ENCODE measurements around the gene ZNF555. TPM values are rescaled to one million over a fixed set of nuclear protein-coding genes. Genes with fewer than 3 reads are reported as not detected.

ZNF555 gene
- total and polyA plus RNA-seq, 10 of the 15 experiments (the other 5 are each of a cell fraction or from before 2014, with no cell fraction given), result 0.58 to 1.9 (median 1.2) TPM

DNA sequence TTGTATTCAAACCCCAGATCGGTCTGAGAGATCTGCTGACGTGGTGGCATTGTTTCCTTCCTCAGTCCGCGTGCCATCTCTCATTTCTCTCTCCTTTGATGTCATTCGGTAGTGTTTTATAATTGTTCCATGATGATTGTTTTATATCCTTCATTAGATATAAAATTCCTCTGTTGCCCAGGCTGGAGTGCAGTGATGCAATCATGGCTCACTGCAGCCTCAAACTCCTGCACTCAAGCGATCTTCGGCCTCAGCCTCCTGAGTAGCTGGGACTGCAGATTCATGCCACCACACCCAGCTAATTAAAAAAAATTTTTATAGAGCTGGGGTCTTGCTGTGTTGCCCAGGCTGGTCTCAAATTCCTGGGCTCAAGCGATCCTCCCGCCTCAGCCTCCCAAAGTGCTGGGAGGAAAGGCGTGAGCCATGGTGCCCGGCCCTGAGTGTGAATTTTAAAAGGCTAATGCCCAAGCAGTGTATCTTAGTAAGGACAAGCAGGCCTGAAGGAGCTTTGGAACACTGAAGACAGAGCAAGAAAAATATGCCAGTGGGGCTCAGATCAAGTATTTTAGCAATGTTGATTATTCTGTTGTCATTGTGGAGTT is 64.7 kb downstream of the ZNF555 start:
- BruUV-seq (replicated peaks), result no TSS peak
- no peak for ATAC-seq
- ChIA-PET CTCF (interaction anchor here (1.7 kb wide), 1 partner anchor 8 kb away, joined by 3 read pairs; no protein-coding TSS in a partner anchor), POLR2A (no interaction called here), RAD21 (ENCODE audit: unreplicated experiment) (no interaction called here), SMC1A (ENCODE audit: uncharacterized antibody, unreplicated experiment) (no interaction called here)
- Histone ChIP-seq H3K9ac (ENCODE audit: control insufficient read depth, insufficient read depth, low read length) (no peak overlapping the region), H3K79me2 (ENCODE audit: control insufficient read depth, insufficient read depth, low read length) (peaks cover 13% of the 10 kb centered on the region), H3K27ac (ENCODE audit: control insufficient read depth, insufficient read depth) (no peak overlapping the region), H4K20me1 (ENCODE audit: control insufficient read depth, insufficient read depth) (no peaks in the 10 kb centered on the region), H2AFZ (ENCODE audit: control insufficient read depth, low read depth, low read length) (no peak overlapping the region), H3K36me3 (ENCODE audit: control insufficient read depth in 2 of 2, insufficient read depth in 2 of 2, low read length in 1 of 2) (0 out of 4 replicates have a peak, but pooled peaks cover 0 to 3% of the 10 kb centered on the region in 2 experiments), H3K4me1 (ENCODE audit: control insufficient read depth, insufficient read depth, low read length) (no peaks in the 10 kb centered on the region), H3K4me3 (no peak overlapping the region), H3K9me3 (replicated peaks; ENCODE audit: control insufficient read depth, insufficient read depth, low read length) (no peaks in the 10 kb centered on the region; the same call in 2 of the 3 replicates), H3K4me2 (ENCODE audit: control insufficient read depth, insufficient read depth) (no peak overlapping the region), H3K27me3 (replicated peaks in 1 of 2; ENCODE audit: control insufficient read depth in 2 of 2, insufficient read depth in 2 of 2, low read length in 1 of 2) (no peaks in the 10 kb centered on the region)
- in situ Hi-C loops (cut with MboI) (no loop called here), intact Hi-C loops (cut with micrococcal nuclease; ENCODE audit: unreplicated experiment) (no loop called here)
- DNase-seq (ENCODE audit: low read depth, low spot score), result no peak
- TF ChIP-seq PAX5 (IDR thresholded peaks at IDR 0.05; ENCODE audit: borderline replicate concordance, low read depth, low read length), result no peak
- no peak for TF ChIP-seq ETV6 (conservative IDR thresholded peaks at IDR 0.05 in 1 of 2, IDR thresholded peaks at IDR 0.05 in 1 of 2; ENCODE audit: borderline replicate concordance in 1 of 2, low read depth in 1 of 2)
- no peak for TF ChIP-seq FOXK2 (IDR thresholded peaks at IDR 0.05)
- no peak for TF ChIP-seq E2F4 (IDR thresholded peaks at IDR 0.05; ENCODE audit: low read depth, low read length)
- TF ChIP-seq TBL1XR1 (IDR thresholded peaks at IDR 0.05; ENCODE audit: low read depth, low read length), result no peak
- TF ChIP-seq ATF2 (IDR thresholded peaks at IDR 0.05; ENCODE audit: low read length), result no peak
- TF ChIP-seq IRF5 (IDR thresholded peaks at IDR 0.05; ENCODE audit: borderline replicate concordance), result no peak
- TF ChIP-seq, protein P1, sequence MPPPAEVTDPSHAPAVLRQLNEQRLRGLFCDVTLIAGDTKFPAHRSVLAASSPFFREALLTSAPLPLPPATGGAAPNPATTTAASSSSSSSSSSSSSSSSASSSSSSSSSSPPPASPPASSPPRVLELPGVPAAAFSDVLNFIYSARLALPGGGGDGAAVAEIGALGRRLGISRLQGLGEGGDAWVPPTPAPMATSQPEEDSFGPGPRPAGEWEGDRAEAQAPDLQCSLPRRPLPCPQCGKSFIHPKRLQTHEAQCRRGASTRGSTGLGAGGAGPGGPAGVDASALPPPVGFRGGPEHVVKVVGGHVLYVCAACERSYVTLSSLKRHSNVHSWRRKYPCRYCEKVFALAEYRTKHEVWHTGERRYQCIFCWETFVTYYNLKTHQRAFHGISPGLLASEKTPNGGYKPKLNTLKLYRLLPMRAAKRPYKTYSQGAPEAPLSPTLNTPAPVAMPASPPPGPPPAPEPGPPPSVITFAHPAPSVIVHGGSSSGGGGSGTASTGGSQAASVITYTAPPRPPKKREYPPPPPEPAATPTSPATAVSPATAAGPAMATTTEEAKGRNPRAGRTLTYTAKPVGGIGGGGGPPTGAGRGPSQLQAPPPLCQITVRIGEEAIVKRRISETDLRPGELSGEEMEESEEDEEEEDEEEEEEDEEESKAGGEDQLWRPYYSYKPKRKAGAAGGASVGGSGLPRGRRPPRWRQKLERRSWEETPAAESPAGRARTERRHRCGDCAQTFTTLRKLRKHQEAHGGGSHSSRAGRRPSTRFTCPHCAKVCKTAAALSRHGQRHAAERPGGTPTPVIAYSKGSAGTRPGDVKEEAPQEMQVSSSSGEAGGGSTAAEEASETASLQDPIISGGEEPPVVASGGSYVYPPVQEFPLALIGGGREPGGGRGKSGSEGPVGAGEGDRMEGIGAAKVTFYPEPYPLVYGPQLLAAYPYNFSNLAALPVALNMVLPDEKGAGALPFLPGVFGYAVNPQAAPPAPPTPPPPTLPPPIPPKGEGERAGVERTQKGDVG (CRISPR knock-in tag; IDR thresholded peaks at IDR 0.05), result no peak
- TF ChIP-seq CHD4 (IDR thresholded peaks at IDR 0.05), result no peak
- TF ChIP-seq RAD21 (IDR thresholded peaks at IDR 0.05; ENCODE audit: insufficient read depth, low read depth, low read length), result no peak
- TF ChIP-seq EED (IDR thresholded peaks at IDR 0.05; ENCODE audit: low read depth), result no peak
- no peak for TF ChIP-seq FOS (IDR thresholded peaks at IDR 0.05; ENCODE audit: borderline replicate concordance, extremely low read depth, insufficient read length)
- no peak for TF ChIP-seq POLR2AphosphoS2 (IDR thresholded peaks at IDR 0.05; ENCODE audit: low read depth, low read length)
- no peak for TF ChIP-seq HSF1 (IDR thresholded peaks at IDR 0.05; ENCODE audit: low read depth, low read length)
- WGBS (ENCODE audit: insufficient coverage, insufficient replicate concordance, low lambda C conversion rate, missing lambda C conversion rate), result 97% methylated on average over 11 of the region's 11 CpGs
- FAIRE-seq, result no peak
